HG03175 (cell line): ENCODE measurements around the gene GFRA1.

Experiments
- ATAC-seq: cut with Tn5 transposase; IDR thresholded peaks from one replicate; pipeline ENCODE4 v1.9.1; 2021; ENCODE audit warnings: mild to moderate bottlenecking, moderate library complexity; ENCODE audit not compliant: unreplicated experiment

Gene GFRA1

GRCh38 chr10:116133634-116134033 is 139.4 kb downstream of the GFRA1 start:
- no peak for ATAC-seq

DNA sequence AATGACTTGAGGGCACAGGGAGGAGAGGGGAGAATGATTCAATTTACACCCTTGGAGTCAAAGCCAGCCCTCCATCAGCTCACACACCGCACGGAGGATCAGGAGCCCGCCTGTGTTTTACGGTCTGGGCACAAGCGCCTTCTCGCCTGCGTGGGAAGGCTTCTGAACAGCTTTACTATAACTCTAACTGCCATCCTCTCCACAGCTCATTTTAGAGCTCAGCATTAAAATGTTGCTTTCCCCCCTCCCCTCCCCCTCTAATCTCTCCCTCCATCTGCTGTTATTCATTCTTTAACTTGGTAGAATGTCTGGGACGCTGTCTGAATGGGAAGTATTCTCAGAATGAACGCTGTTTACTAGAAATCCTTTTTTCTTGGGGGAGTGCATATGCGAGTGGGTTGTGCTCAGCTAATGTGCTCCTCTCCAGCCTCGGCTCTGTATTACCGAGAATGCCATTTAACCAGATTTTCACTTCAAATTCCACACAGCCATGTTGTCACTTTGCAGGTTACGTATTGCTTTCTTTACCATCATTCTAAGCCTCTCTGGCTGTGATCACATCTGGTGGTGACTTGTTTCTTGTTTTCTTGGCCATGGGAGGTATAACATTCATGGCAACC is 140.1 kb downstream of the GFRA1 start:
- ATAC-seq, result no peak

GRCh38 chr10:116130006-116130405 is 143.0 kb downstream of the GFRA1 start:
- ATAC-seq, result no peak

DNA sequence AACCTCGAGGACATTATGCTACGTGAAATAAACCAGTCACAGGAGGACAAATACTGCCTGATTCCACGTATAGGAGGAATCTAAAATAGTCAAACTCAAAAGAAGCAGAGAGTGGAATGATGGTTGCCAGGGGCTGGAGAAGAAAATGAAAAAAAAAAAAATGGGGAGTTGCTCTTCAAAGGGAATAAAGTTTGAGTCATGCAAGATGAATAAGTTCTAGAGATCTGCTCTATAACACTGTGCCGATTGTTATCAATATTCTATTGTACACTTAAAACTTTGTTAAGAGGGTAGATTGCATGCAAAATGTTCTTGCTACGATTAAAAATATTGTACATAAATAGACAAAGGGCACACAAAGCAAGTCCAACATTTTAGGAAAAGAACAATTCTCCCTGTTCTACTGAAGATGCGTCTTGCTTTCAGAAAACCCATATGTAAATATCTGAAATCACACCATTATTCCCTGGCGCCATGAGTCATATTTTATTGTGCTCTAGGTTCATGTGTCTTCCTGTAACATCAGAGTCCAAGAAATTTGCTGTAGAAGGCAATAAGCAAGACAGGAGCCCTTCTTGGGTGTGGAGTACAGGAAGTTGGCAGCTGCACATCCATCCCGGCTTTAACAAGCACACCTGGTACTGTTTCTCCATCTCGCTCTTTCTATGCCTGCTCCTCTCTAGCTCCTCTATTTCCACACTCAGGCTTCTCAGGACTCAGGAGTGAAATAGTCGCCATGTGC is 145.9 kb downstream of the GFRA1 start:
- no peak for ATAC-seq

GRCh38 chr10:116126239-116126638 is 146.8 kb downstream of the GFRA1 start:
- ATAC-seq, result no peak

DNA sequence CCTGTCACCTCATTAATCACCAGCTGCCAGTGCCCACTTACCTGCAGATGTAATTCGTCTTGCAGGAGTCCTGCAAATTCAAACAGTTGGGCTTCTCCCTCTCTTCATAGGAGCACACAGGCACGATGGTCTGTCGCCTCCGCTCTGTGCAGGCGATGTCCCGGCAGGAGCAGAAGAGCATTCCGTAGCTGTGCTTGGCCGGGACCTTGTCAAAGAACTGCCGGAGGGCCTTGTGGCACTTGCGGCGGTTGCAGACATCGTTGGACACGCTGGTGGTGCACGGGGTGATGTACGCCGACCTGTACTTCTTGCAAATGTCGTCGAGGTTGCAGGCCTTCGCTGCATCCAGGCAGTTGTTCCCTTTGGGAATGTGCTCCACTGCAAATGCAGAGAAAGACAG is 147.8 kb downstream of the GFRA1 start:
- ATAC-seq, result no peak

GRCh38 chr10:116124777-116125176 is 148.2 kb downstream of the GFRA1 start:
- ATAC-seq, result no peak

GRCh38 chr10:116122664-116123063 is 150.3 kb downstream of the GFRA1 start:
- no peak for ATAC-seq

DNA sequence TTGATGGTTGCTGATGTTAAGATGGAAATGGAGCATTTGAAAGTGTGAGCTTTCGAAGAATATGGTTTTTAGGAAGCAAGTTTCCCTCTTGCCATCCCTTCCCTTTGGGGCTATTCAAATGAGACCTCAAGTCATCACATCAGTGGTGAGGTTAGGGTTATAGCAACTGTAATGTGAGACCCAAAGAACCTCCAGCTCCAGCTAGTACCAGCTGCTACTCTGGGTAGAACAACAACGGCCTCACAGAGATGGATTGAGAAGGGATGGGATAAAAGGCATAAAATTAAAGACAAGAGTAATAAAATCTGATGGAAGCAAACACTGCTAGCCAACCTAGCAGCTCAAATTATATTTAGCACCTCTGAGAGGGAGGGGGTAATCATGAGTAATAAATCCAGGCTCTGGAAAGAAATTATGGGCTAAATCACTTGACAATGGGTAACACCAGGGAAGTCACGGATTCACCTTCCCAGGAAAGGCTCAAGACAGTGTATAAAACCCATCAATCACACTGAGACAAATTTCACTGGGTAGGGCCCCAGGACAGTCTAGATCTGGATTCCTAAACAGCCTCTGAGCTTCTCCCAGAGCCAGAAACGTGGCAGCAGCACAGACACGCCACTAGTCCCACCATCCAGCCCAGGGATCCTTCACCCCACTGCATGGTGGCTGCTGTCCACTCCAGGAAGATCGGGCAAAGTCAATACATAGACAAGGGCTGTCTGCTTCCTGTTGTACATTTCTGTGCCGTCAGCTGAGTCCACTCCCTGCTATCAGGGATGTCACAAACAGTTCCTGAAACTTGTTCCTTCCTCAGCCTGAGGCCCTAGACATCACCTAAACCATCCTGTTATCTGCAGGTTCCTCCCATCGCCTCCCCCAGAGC is 151.1 kb downstream of the GFRA1 start:
- no peak for ATAC-seq

DNA sequence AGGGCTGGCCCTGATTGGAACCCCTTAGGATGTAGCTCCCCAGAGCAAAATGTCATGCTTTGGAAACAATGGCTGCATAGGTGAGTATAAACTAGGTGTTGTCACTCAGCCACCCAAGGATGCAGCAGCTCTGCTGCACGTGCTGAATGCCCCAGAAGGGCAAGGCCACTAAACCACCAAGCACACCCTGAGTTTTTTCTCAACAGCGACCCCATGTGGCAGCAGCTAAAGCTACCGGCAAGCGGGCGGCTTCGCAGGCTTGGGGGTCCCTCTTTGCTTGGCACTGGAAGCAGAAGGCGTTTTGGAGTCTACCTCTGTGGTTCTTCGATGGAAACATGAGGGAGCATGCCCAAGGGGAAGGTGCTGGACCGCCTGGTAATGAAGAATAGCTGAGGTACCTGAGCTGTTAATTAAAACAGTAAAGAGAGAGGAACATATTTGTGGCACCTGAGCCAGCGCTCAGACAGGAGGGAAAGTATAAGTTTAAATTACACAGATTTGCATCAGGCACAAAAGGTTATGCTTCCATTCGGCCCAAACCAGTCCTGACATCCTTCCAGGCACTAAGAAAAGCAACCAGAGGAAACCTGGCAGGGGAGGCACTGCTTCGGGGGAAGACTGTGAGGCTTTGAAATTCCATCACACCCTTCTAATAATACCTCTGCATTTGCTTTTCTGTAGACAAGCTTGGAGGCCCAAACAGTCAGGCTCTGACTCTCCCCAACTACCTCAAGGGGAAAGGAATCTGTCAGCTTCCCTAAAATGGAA is 152.1 kb downstream of the GFRA1 start:
- no peak for ATAC-seq

- ATAC-seq, result no peak
Observed at GRCh38 chr10:116118847-116119246, 154.2 kb downstream of the GFRA1 start.

GRCh38 chr10:116115797-116116196 is 157.2 kb downstream of the GFRA1 start:
- no peak for ATAC-seq

- no peak for ATAC-seq
Observed at GRCh38 chr10:116115036-116115641, 157.9 kb downstream of the GFRA1 start.

- no peak for ATAC-seq
Observed at GRCh38 chr10:116113721-116114501, 159.1 kb downstream of the GFRA1 start.

DNA sequence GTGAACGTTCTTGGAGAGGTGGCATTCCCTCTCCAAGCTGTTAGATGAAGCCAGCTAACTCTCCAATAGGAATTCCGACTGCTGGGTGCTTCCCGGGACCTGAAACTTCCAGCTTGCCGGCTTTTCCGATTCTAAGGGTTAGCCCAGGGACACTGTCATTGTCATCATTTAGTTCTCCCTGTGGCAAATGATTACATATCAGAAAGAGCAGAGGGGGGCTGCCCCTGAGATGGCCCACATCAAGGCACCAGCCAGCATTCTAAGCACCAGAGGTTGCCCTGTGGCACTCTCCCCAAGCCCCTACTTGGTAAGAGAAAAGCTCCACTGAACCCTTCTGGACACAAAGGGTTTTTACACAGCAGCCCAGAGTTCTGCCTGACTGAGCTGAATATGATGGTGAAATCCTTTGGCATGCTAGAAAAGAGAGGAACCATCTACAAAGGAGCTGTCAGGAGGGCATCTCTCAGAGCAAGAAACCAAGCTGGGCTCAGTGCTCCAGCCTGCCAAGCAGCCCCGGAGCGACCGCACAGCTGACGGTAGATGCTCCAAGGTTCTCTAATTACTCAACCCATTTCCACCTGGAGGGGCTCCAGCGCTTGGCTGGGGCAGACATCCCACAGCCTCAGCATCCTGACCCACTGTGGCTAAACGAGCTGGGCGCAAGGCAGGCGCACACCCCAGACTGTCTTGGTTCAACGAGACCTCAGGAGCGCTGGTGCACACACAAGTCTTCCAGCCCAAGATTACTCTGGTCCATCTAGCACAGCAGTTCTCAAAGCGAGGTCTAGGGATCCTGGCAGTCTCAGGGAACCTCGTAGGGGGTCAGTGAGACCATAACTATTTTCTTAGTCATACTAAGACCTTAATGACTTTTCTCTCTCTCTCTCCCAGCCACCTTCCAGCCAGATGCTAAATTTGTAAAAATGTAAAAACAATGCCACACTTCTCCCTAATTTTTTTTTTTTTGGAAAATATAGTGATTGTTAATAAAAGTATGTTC is 160.5 kb downstream of the GFRA1 start:
- no peak for ATAC-seq

DNA sequence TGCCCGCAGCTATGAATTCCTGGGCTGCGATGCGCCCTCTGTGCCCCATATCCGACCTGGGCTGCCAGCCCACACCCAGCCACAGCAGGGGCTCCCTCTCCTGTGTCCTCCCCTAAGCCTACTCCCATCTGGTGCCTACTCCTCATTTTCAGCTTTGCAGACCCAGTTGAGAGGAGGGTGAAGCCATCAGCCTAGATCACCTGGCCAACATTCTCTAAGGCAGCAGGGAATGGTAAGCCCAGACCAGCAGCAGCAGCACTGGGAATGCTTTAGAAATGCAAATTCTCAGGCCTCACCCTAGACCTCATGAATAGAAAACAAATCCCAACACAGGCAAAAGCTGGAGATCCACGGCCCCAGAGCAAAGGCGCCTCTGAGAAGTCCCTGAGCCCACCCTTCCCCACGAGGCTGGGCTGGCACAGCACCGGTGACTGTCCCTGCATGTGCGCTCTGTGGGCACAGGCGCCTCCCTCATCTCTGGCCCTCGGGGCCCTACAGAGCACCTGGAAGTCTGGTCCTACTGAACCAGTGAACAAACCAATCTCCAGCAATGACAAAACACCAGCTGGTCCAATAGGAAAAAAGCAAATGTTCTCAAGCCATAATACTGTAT is 161.4 kb downstream of the GFRA1 start:
- ATAC-seq, result no peak

GRCh38 chr10:116110736-116111135 is 162.3 kb downstream of the GFRA1 start:
- no peak for ATAC-seq

GRCh38 chr10:116109881-116110280 is 163.1 kb downstream of the GFRA1 start:
- no peak for ATAC-seq
